IPS-15b (cell line): ENCODE measurements around the gene RPS5.

Source experiments
- H3K27me3 ChIP-seq: one replicate; pipeline ENCODE4 v1.6.1; 2013; ENCODE audit warnings: low read length; ENCODE audit not compliant: control insufficient read depth, insufficient read depth
- H3K36me3 ChIP-seq: one replicate; pipeline ENCODE4 v1.6.1; 2013; ENCODE audit warnings: low read length; ENCODE audit not compliant: control insufficient read depth, insufficient read depth
- H3K4me1 ChIP-seq: one replicate; pipeline ENCODE4 v1.6.1; 2013; ENCODE audit warnings: mild to moderate bottlenecking, low read length; ENCODE audit not compliant: control insufficient read depth, insufficient read depth
- H3K4me3 ChIP-seq: one replicate; pipeline ENCODE4 v1.5.1; 2013; ENCODE audit warnings: low read depth, low read length
- H3K9ac ChIP-seq: one replicate; pipeline ENCODE4 v1.6.1; 2013; ENCODE audit warnings: low read depth, mild to moderate bottlenecking, low read length
- H3K9me3 ChIP-seq: one replicate; pipeline ENCODE4 v1.6.1; 2013; ENCODE audit warnings: mild to moderate bottlenecking, low read length; ENCODE audit not compliant: control insufficient read depth, insufficient read depth

The RPS5 gene

DNA sequence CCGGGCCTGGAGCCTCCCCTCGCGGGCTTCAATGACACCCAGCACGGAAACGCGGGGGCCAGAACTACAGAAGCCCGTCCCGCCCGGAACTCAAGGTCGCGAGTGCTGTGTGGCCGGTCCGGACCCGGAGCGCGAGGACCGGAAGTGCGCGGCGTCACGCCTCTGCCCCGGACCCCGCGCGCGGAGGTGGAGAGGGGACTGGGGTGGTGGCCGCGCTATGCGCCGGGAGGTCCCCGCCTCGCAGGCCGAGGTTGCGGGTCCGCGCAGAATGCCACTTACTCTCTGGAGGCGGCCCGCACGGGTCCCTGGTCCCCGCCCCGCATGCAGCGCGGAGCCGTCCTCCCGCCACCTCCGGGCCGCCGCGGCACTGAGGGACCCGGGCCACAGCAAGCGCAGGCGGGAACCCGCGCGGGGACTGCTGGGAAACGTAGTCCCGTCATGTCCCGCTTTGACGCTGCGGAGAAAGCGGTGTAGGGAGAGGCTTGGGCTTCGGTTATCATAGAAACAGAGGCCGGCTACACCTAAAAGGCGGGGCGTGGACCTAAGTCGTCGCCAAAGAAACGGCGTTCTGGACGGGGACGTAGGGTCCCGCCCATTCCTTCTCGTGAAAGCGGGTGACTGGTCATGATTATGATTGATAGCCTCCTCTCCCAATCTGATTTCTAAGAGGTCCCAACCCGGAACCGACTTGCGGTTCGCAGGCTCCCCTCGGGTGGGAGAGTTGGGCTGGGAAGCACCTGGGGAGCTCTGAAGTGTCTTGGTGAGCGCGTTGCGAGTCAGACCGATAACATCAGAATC is 6.2 kb upstream of the RPS5 start, which contains the start of gene ZNF837:
Gene ZNF837, minus strand, starts transcription at position 369 of the 798 bp plus-strand sequence. CDS start 11,698 bp downstream, outside the sequence.
- peak within 1 kb of the TSS; percentile 90 for H3K9ac ChIP-seq
- peaks cover 3% of the 10 kb centered on the region for H3K4me1 ChIP-seq
- H3K9me3 ChIP-seq, result no peaks in the 10 kb centered on the region
- no peaks in the 10 kb centered on the region for H3K27me3 ChIP-seq
- peak within 1 kb of the TSS; percentile 92 for H3K4me3 ChIP-seq
- H3K36me3 ChIP-seq, result no peaks in the 10 kb centered on the region

DNA sequence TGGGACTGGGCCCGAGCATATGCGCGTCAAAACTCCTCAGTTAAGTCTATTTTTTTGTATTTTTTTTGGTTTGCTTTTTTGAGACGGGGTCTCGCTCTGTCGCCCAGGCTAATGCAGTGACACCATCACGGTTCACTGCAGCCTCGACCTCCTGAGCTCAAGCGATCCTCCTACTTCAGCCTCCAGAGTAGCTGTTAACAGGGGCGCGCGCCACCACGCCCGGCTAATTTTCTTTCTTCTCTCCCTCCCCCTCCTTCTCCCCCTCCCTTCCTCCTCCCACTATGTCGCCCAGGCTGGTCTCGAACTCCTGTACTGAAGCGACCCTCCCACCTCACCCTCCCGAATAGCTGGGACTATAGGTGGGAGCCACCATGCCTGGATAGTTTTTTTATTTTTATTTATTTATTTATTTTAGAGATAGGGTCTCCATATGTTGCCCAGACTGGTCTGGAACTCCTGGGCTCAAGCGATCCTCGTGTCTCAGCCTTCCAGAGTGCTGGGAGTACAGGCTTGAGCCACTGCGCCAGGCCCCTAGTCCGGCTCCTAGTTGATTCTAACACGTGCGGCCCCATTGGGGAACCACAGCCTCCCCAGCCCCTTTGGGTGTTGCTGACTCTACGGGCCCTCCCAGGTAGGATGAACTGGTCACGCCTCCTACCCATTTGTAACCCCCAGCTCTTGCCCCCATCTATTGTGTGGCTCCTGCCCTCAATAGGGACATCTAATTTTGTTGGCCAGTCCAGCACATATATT is 5.4 kb upstream of the RPS5 start:
- Histone ChIP-seq H3K4me1 (peaks cover 3% of the 10 kb centered on the region), H3K36me3 (no peaks in the 10 kb centered on the region), H3K27me3 (no peaks in the 10 kb centered on the region), H3K9me3 (no peaks in the 10 kb centered on the region), H3K4me3 (peak overlapping the region; percentile 92), H3K9ac (no peak overlapping the region)

GRCh38 chr19:58382997-58383603 is 4.0 kb upstream of the RPS5 start:
- Histone ChIP-seq H3K9ac (no peak overlapping the region), H3K36me3 (peaks cover 7% of the 10 kb centered on the region), H3K27me3 (no peaks in the 10 kb centered on the region), H3K4me1 (peaks cover 3% of the 10 kb centered on the region), H3K9me3 (no peaks in the 10 kb centered on the region), H3K4me3 (no peak overlapping the region)

DNA sequence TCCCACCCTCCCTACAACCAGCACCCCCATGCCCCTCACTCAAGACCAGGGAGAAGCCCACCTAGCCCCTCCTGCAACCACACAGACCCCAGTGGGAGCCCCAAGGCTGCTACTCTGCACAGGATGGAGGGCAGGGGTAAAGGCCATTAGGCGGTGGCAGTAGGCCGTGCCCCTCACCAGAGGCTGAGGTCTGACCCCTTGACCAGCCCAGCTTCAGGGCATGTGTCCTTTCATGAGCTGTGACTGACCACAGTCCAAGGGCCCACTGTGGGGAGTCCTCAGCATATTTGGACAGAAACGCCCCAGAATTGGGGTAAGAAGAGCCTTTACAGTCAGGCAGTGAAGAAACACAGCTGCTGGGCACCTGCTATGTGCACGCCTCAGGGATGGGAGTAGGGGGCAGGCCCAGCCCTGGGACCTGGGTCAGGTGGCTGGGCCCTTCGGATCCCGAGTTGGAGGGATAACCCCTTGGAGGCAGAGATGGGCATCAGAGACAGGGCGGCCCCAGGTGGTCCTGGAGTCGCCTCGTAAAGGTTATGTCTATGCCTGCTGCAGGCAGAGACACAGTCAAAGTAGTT is 1.7 kb upstream of the RPS5 start:
- Histone ChIP-seq H3K4me3 (peak overlapping the region; percentile 98), H3K9me3 (no peaks in the 10 kb centered on the region), H3K9ac (peak overlapping the region; percentile 92), H3K27me3 (no peaks in the 10 kb centered on the region), H3K4me1 (peaks cover 5% of the 10 kb centered on the region), H3K36me3 (peaks cover 20% of the 10 kb centered on the region)

DNA sequence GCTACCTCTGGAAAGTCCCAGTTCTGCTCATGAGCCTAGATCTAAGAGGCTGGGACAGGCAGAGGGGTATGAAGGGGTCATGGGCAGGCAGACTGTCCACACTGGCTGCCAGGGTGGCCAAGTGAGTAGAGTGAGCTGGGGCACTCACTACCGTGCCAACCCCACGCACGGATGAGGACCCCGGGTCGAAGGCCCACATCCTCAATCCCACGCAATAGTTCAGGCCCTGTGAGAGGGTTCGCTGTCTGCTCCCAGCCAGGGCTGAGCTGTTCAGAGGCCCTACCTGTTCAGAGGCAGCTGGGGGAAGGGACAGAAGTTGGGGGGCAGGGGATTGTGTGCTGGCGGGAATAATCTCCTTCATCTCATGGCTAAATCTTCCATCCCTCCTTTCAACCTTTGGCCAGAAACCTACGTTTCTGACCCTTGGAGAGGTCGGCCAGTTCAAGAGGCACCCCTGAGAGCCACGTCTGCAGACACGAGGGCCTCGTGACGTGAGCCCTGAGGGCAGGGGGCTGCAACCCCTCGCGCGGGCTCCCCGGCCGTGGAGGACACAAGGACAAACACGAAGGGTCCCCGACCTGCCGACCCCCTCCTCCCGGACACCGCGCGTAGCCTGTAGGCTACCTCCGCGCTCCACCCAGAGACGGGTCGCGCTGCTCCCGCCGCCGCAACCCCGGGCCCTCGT is 1.0 kb upstream of the RPS5 start:
- peak overlapping the region; percentile 98 for H3K4me3 ChIP-seq
- H3K4me1 ChIP-seq, result peaks cover 5% of the 10 kb centered on the region
- H3K27me3 ChIP-seq, result no peaks in the 10 kb centered on the region
- H3K9me3 ChIP-seq, result no peaks in the 10 kb centered on the region
- H3K9ac ChIP-seq, result peak overlapping the region; percentile 92
- H3K36me3 ChIP-seq, result peaks cover 25% of the 10 kb centered on the region

DNA sequence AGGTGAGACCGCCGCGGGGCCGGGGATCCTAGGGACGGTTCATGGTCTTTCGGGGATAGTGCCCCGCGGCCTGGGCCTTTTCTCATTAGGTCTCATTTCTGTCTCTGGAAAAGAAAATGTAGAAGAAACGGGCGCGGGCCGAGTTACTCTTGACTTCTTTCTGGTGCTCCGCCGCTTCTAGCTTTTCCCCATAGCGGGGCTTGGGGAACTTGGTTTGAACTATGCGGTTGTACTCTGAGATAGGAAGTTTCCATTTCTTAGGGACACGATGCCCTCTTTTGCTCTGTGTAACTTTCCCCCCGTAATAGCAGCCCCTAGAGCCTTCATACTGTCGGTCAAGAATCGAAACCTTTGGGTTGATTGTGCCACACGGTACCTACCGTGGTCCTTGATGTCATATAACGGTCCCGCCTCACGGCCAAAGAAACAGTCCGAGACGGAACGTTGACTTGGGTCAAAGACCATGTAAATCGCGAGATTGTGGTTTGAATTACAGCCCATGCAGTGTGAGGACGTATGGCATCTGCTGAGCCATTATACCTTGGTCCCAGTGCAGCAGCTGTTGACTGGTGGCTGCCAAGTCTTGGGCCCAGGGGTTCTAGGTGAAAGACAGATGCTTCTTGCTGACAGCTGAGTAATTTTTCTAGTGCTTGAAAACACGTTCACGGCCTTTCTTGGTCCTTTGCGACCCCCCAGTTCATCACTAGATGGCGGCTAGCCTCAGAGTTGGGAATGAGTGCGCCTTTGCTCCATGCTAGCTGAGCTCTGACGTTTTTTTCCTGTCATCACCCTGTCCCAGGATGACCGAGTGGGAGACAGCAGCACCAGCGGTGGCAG is 487 bp downstream of the RPS5 start:
- Histone ChIP-seq H3K9ac (peak overlapping the region; percentile 87), H3K4me1 (peaks cover 5% of the 10 kb centered on the region), H3K4me3 (peak overlapping the region; percentile 98), H3K9me3 (no peaks in the 10 kb centered on the region), H3K27me3 (no peaks in the 10 kb centered on the region), H3K36me3 (peaks cover 37% of the 10 kb centered on the region)

DNA sequence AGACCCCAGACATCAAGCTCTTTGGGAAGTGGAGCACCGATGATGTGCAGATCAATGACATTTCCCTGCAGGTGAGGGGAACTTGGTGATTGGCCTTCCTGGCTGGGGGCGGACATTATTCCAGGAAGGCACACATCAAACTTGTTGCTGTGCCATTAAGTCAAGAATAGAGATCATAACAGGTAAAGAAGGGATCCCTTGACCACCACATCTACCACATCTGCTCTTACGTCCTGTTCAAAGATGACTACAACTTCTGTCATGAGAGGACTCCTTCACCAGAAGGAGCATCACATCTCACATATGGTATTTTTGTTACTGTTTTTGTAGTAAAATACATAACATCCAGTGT is 1.1 kb downstream of the RPS5 start:
- Histone ChIP-seq H3K9ac (peak overlapping the region; percentile 62), H3K27me3 (no peaks in the 10 kb centered on the region), H3K9me3 (no peaks in the 10 kb centered on the region), H3K4me3 (peak overlapping the region; percentile 98), H3K4me1 (peaks cover 5% of the 10 kb centered on the region), H3K36me3 (peaks cover 42% of the 10 kb centered on the region)

GRCh38 chr19:58392945-58393724 is 6.1 kb downstream of the RPS5 start:
- Histone ChIP-seq H3K9ac (no peak overlapping the region), H3K36me3 (peaks cover 53% of the 10 kb centered on the region), H3K4me1 (peaks cover 5% of the 10 kb centered on the region)

DNA sequence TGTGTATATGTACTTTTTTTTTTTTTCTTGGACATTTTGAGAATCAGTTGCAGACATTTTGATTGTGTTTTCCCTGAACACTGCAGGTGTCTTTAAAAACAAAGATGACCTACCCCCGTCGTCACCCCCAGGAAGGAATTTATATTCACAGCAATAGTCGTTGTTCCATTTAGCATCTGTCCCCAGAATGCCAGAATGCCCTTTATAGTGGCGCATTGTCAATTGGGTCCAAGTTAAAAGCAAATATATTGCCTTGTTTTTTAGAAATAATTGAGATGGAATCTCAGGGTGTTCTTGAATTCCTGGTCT is 6.6 kb downstream of the RPS5 start:
- peaks cover 17% of the 10 kb centered on the region for H3K27me3 ChIP-seq
- H3K36me3 ChIP-seq, result peaks cover 49% of the 10 kb centered on the region
- H3K9me3 ChIP-seq, result no peaks in the 10 kb centered on the region
- H3K9ac ChIP-seq, result no peak overlapping the region
- H3K4me1 ChIP-seq, result peaks cover 2% of the 10 kb centered on the region
- H3K4me3 ChIP-seq, result no peak overlapping the region

More at GRCh38 chr19:58392945-58393724, 6.1 kb downstream of the RPS5 start:
- Histone ChIP-seq H3K9me3 (no peaks in the 10 kb centered on the region), H3K4me3 (no peak overlapping the region), H3K27me3 (peaks cover 14% of the 10 kb centered on the region)

DNA sequence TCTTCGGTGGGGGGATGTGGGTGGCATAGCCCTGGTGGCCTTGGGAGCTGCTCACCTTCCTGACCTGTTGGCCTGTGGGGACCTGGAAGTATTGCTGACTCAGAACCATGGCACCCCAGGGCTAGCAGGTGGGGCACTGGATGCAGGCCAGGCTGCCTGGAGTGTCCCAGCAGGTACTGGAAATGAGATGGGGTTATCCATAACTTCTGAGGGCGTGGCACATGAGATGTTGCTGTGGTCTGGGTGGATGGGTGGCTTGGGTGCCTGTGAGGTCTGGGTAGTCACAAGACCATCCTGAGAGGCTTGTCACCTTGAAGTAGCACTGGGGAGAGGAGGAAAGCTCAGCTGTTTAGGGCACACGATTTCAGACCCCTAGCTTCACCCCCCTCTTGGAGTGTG is 7.8 kb downstream of the RPS5 start:
- Histone ChIP-seq H3K4me3 (no peak overlapping the region), H3K9ac (no peak overlapping the region), H3K27me3 (peaks cover 17% of the 10 kb centered on the region), H3K9me3 (no peaks in the 10 kb centered on the region), H3K4me1 (no peaks in the 10 kb centered on the region), H3K36me3 (peaks cover 45% of the 10 kb centered on the region)
